Type B pancreatic cell (in vitro differentiated cells): Measurements from ENCODE around the gene TOP2A. TPM values are rescaled to one million over a fixed set of nuclear protein-coding genes. Genes with fewer than 3 reads are reported as not detected.

Experiments used
- DNase-seq: peaks from one replicate; pipeline ENCODE4 v3.0.0; 2021; ENCODE audit warnings: mixed read lengths; ENCODE audit not compliant: unreplicated experiment; ENCODE audit errors: extremely low spot score
- H3K27ac Mint-ChIP-seq: 2 replicates; pipeline ENCODE4 v1.8.0; 2021; ENCODE audit warnings: mild to moderate bottlenecking, mixed read lengths
- H3K27me3 Mint-ChIP-seq: 2 replicates; pipeline ENCODE4 v1.8.0; 2021; ENCODE audit warnings: mixed read lengths
- H3K36me3 Mint-ChIP-seq: 2 replicates; pipeline ENCODE4 v1.8.0; 2021; ENCODE audit warnings: mixed read lengths
- H3K4me1 Mint-ChIP-seq: one replicate; pipeline ENCODE4 v1.8.0; 2021; ENCODE audit warnings: mixed read lengths; ENCODE audit not compliant: unreplicated experiment
- H3K4me3 Mint-ChIP-seq: 2 replicates; pipeline ENCODE4 v1.8.0; 2021; ENCODE audit warnings: mild to moderate bottlenecking, mixed read lengths
- H3K9me3 Mint-ChIP-seq: 2 replicates; pipeline ENCODE4 v1.8.0; 2021; ENCODE audit warnings: mixed read lengths
- CTCF ChIP-seq: fragments of 200-600 bp; sonication (generic); conservative IDR thresholded peaks from 2 replicates; pipeline ENCODE4 v1.5.0; 2021; ENCODE audit warnings: antibody characterized with exemption, mild to moderate bottlenecking
- total RNA-seq: library from RNA; stranded (reverse); gene quantifications from 2 replicates; pipeline ENCODE4 v1.2.1, GENCODE V29; 2021; ENCODE audit warnings: low replicate concordance

TOP2A gene
- total RNA-seq, 1 donor from 2014 or later, result 248 TPM

DNA sequence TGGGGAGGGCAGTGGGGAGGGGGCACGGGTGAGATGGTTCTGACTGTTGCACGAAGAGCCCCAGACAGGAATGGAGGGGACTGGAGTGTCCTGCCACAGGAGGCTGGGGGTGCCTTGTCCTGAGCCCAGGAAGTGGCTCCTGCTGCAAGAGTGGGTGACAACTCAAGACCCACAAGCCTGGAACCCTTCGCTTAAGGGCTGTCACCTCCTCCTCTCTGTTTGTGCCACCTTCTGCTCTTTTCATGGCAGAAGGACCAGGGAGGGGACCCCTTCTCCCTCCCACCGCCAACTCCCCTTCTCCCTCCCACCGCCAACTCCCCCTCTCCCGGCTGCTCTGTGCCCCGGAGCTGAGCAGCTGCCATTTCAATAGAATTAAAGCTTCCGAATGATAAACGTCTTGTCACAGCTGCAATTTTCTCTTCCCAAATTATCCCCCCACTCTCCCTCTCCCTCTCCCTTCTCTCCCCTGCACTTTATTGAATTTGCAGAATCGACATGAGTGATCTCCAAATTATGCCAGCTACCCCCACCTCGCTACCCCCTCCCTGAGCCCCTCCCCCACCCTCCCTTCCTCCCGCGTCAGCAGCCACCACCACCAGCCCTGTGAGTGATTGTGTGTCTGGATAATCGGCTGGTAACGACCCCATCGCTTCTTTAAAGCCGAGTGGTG is 66.9 kb downstream of the TOP2A start:
- no peaks in the 10 kb centered on the region for H3K9me3 Mint-ChIP-seq
- H3K36me3 Mint-ChIP-seq, result peaks cover 19% of the 10 kb centered on the region
- DNase-seq, result no peak
- peak overlapping the region; percentile 87 for H3K4me3 Mint-ChIP-seq
- TF ChIP-seq CTCF, result no peak
- H3K4me1 Mint-ChIP-seq, result peaks cover 71% of the 10 kb centered on the region
- peak overlapping the region; percentile 88 for H3K27ac Mint-ChIP-seq
- H3K27me3 Mint-ChIP-seq, result no peaks in the 10 kb centered on the region

DNA sequence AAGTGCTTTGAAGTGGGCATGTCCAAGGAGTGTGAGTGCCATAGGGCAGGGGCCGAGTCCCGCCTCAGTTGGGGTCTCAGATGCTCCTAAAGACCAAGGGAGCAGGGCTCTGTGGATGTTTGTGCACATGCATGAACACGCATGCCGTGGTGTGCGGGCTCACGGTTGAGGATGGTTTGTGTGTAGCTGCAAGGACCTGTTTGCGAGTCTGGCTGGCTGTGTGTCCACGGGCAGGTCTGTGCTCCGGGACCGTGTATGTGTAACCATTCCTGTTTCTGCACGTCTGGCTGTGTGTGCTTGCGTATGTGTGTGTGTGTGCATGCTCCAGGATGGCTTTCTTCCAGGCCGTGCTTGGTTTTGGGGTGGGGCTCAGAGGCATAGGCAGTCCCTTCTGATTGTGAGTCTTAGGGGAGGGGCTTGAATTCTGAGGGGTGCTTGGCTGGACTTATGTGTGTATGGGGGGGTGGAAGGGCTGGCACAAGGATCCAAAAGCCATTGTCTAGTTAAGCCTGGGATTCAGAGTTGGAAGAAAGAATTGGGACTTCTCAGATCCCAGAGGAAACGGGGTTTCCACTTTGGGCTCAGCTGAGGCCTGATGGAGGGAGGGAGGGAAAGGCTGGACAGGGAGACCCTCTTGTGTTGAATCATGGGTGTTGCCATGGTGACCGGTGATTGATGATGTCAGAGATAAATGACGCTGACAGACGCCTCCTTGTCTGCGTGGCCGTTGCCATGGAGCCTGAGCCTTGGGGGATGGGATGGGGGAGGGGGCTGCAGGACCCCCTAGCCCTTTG is 67.6 kb downstream of the TOP2A start:
- H3K27me3 Mint-ChIP-seq, result no peaks in the 10 kb centered on the region
- no peak for TF ChIP-seq CTCF
- no peak for DNase-seq
- peak overlapping the region; percentile 88 for H3K27ac Mint-ChIP-seq
- H3K9me3 Mint-ChIP-seq, result no peaks in the 10 kb centered on the region
- H3K4me3 Mint-ChIP-seq, result peak overlapping the region; percentile 87
- H3K36me3 Mint-ChIP-seq, result peaks cover 19% of the 10 kb centered on the region
- peaks cover 67% of the 10 kb centered on the region for H3K4me1 Mint-ChIP-seq

DNA sequence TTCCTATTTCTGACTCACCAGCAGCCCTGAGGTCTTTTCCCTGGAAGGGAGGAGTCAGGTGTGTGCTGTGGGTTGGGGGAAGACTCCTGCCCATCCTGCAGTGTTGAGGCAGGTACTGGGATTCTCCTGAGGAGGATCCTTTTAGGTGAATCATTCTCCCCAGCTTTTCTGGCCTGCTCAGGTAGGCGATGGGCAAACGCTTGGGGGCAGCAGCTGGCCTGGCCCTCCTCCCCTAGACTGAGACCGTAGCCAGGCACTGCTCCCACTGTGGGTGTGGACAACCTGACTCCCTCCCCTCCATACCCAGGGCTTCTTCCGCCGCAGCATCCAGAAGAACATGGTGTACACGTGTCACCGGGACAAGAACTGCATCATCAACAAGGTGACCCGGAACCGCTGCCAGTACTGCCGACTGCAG is 68.2 kb downstream of the TOP2A start:
- H3K9me3 Mint-ChIP-seq, result no peaks in the 10 kb centered on the region
- no peaks in the 10 kb centered on the region for H3K27me3 Mint-ChIP-seq
- DNase-seq, result no peak
- peak overlapping the region; percentile 87 for H3K4me3 Mint-ChIP-seq
- peaks cover 19% of the 10 kb centered on the region for H3K36me3 Mint-ChIP-seq
- peak overlapping the region; percentile 88 for H3K27ac Mint-ChIP-seq
- no peak for TF ChIP-seq CTCF
- H3K4me1 Mint-ChIP-seq, result peaks cover 68% of the 10 kb centered on the region

DNA sequence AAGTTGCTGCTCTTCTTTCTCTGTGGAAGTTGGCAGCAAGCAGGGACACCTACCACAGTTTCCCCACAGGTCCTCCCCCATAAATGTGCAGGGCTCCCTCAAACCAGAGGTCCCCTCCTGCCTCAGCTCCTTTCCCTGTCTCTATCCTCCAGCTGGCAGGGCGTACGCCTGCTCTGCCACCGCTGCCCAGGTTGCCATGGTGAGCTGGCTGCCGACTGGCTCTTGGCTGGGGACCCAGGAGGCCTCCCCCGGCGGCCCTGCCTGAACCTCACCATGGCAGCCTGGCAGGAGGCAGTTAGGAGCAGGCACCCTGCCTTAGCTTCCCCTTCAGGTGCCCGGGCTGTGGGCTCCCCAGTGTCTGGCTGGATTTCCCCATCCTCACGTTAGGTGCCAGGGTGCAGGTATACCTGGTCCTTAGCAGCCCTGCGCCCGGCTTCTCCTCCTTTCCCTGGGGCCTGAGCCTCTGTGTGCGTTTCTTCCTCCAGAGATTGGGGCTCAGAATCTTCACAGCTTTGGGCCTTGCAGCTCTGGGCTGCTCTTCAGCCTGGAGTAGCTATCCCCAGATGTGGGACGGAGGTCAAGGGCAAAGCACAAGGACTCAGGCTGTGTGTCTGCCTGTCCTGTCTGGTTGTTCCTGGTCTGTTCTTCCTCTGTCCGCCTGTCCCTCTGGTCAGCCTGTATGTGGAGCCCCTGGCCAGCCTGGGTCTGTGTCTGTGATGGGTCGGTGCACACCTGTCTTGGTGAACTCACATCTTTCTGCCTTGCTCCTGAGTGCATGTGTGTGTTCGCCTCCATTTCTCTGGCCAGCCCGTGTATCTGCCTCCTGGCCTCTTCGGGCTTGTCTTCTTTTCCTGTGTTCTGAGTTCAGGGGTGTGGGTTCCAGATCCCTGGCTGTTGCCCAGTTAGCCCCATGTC is 68.9 kb downstream of the TOP2A start:
- Mint-ChIP-seq H3K27me3 (no peaks in the 10 kb centered on the region), H3K9me3 (no peaks in the 10 kb centered on the region), H3K4me1 (peaks cover 70% of the 10 kb centered on the region), H3K27ac (peak overlapping the region; percentile 69), H3K36me3 (peaks cover 19% of the 10 kb centered on the region), H3K4me3 (peak overlapping the region; percentile 69)
- no peak for TF ChIP-seq CTCF
- DNase-seq, result no peak

DNA sequence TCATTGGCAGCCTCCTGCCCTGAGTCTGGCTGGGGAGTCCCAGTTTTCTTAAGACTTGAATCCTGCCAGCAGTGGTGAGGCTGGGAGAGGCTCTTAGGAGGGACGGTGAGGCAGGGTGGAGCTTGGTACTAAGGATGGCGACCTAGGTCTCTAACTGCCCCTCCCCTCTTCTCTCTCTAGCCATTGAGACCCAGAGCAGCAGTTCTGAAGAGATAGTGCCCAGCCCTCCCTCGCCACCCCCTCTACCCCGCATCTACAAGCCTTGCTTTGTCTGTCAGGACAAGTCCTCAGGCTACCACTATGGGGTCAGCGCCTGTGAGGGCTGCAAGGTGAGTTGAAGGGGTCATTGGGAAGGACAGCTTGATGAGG is 69.6 kb downstream of the TOP2A start:
- Mint-ChIP-seq H3K4me3 (peak overlapping the region; percentile 62), H3K27ac (no peak overlapping the region), H3K9me3 (no peaks in the 10 kb centered on the region), H3K27me3 (no peaks in the 10 kb centered on the region), H3K4me1 (peaks cover 76% of the 10 kb centered on the region), H3K36me3 (peaks cover 19% of the 10 kb centered on the region)
- no peak for DNase-seq
- no peak for TF ChIP-seq CTCF
